Heart right ventricle (tissue), 16 donors: ENCODE measurements around the gene HELZ. TPM values are rescaled to one million over a fixed set of nuclear protein-coding genes. Genes with fewer than 3 reads are reported as not detected.

Experiments used
- ATAC-seq, 8 donors: fragments of 200-7000 bp; cut with Tn5 transposase; one replicate each; pipeline ENCODE4 v1.9.1; 2020; ENCODE audit warnings: mild to moderate bottlenecking in 8 of 8, moderate library complexity in 8 of 8, moderate number of reproducible peaks in 1 of 8
- DNase-seq, 2 donors: peaks; one replicate each; pipeline ENCODE4 v3.0.0-alpha.2; 2020
- H3K27ac ChIP-seq, 10 donors: fragments of 200-600 bp; sonication (generic) in 2 of 10; one replicate each; pipeline versions ENCODE4 v1.5.0 to v1.8.0; 2020 to 2022; ENCODE audit warnings: mild to moderate bottlenecking in 3 of 10
- H3K27me3 ChIP-seq, 7 donors: fragments of 200-600 bp; one replicate each; pipeline ENCODE4 v1.8.0; 2021 to 2022; ENCODE audit warnings: mild to moderate bottlenecking in 2 of 7
- H3K36me3 ChIP-seq, 9 donors: fragments of 200-600 bp; sonication (generic) in 1 of 9; one replicate each; pipeline versions ENCODE4 v1.5.0 to v1.8.0; 2020 to 2022; ENCODE audit warnings: mild to moderate bottlenecking in 2 of 9
- H3K4me1 ChIP-seq, 9 donors: fragments of 200-600 bp; sonication (generic) in 1 of 9; one replicate each; pipeline versions ENCODE4 v1.5.0 to v1.8.0; 2020 to 2022; ENCODE audit warnings: mild to moderate bottlenecking in 4 of 9
- H3K4me3 ChIP-seq, 10 donors: fragments of 200-600 bp; sonication (generic) in 2 of 10; one replicate each; pipeline versions ENCODE4 v1.5.0 to v1.8.0; 2020 to 2022; ENCODE audit warnings: mild to moderate bottlenecking in 7 of 10, moderate library complexity in 2 of 10
- H3K9me3 ChIP-seq, 11 donors: fragments of 200-600 bp in 10 of 11; sonication (generic) in 2 of 11; one replicate each; pipeline versions ENCODE4 v1.5.0 to v1.8.0; 2013 to 2022; ENCODE audit warnings: mild to moderate bottlenecking in 2 of 11, control low read depth in 1 of 11, moderate library complexity in 1 of 11
- CTCF ChIP-seq, 9 donors: fragments of 200-600 bp; sonication (generic) in 2 of 9; IDR thresholded peaks; one replicate each; pipeline versions ENCODE4 v1.5.0 to v1.8.0; 2021 to 2022; ENCODE audit warnings: antibody characterized with exemption in 9 of 9, mild to moderate bottlenecking in 5 of 9, moderate library complexity in 1 of 9
- WGBS, 2 donors: extraction: QIAGEN DNeasy Blood & Tissue Kit; methylation state at CpG; one replicate each; pipeline ENCODE4 v1.1.7; 2013; ENCODE audit warnings: inconsistent platforms in 1 of 2; 5-methylcytosine and 5-hydroxymethylcytosine counted together
- intact Hi-C, 10 donors: fragments of 100-400 bp; cut with DNase I; formaldehyde crosslinking; loops; one replicate each; pipeline versions ENCODE4 v1.11.1 to v1.14.2; 2022
- polyA plus RNA-seq, 2 donors: library from polyadenylated mRNA; stranded (reverse); fragments of 200-250 nt; gene quantifications; one replicate each; pipeline ENCODE4 v1.2.3, GENCODE V29; 2013
- total RNA-seq, 10 donors: library from RNA; stranded (reverse); fragmentation: NEBNext Ultra II Directional in 3 of 10; extraction: Animal tissue kit (Norgen Biotek cat#: 25700) in 3 of 10; gene quantifications; one replicate each; pipeline versions ENCODE4 v1.2.1 to v1.2.4, GENCODE V29; 2021 to 2023
- donor health status: Arrhythmogenic right ventricular cardiomyopathy.
- donor health status: ischemic (EF 13 %, LVEDD 7.1; RV severe dilation, severe dysfunction).
- donor health status: healthy with polysubstance abuse.
- donor health status: DM: no; HTN: yes; CAD: no.
- donor health status: DM: no; HTN: no; CAD: no.
- donor health status: ischemic (EF 25% LVEDD 6.9; RV normal size, moderate dysfunction).
- donor health status: ischemic (EF 25% LVEDD 5.7; RV mildly dilated, moderate dysfunction).
- donor health status: healthy.
- donor health status: DM: yes; HTN: yes; CAD: no.
- donor health status: Ischemic cardiomyopathy.
- donor health status: ischemic (EF 35%, LVEDD 5.7; RV mildly dilated, moderate dysfunction).
- donor health status: nonischemic (EF 11% LVEDD 7.7; RV severe dilation, severe dysfunction).
- donor health status: DM: yes; HTN: yes; CAD: no.
- donor health status: PGD.
- donor health status: ischemic (EF 29% LVEDD 5.4; RV normal size, mild dysfunction).
- donor health status: nonischemic (EF 23%, LVEDD 6.1; RV moderate dilation, normal function).

Gene HELZ
- total and polyA plus RNA-seq, 12 donors: 2.4 to 50.3 (median 40.6) TPM

DNA sequence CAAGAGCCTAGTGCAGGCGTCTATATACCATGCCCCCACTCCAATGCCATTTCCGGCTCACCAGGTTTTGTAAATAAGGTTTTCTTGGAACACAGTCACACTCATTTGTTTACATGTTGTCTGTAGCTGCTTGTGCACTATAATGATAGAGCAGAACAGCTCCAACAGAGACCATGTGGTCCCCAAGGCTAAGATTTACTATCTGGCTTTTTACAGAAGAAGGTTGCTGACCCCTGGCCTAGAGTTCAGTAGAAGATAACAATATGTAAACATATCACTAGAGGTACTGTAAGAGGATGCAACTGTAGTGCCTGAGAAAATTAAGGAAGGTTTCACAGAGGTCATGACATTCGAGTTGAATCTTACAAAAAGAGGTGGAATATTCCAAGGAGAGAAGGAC lies 134.4 kb downstream of the HELZ start:
- TF ChIP-seq CTCF (IDR thresholded peaks at IDR 0.05): no peak
- ATAC-seq: no peak
- 86 to 88% methylated on average over 3 of the region's 3 CpGs for WGBS, 2 donors
- Histone ChIP-seq H3K27me3 (no peaks in the 10 kb centered on the region), H3K4me3 (no peak overlapping the region), H3K4me1 (peaks cover 0 to 20% (median 7%) of the 10 kb centered on the region in 9 donors), H3K9me3 (peaks cover 0 to 7% (median 3%) of the 10 kb centered on the region in 11 donors), H3K27ac (no peak overlapping the region), H3K36me3 (peaks cover 0 to 100% (median 58%) of the 10 kb centered on the region in 9 donors)
- intact Hi-C loops: no loop called here
- no peak for DNase-seq

GRCh38 chr17:67109111-67109510 lies 135.9 kb downstream of the HELZ start:
- no peaks in the 10 kb centered on the region for H3K9me3 ChIP-seq
- intact Hi-C loops: loop anchor here in 1 of 10 donors (10.0 kb wide), 1 partner anchor 134 kb away; no protein-coding TSS in a partner anchor
- no peak for DNase-seq
- WGBS, 2 donors: 79 to 84% methylated on average over 5 of the region's 5 CpGs
- H3K27ac ChIP-seq: no peak overlapping the region
- H3K4me1 ChIP-seq: peaks cover 0 to 32% (median 12%) of the 10 kb centered on the region in 9 donors
- H3K27me3 ChIP-seq: no peaks in the 10 kb centered on the region
- TF ChIP-seq CTCF (IDR thresholded peaks at IDR 0.05): no peak
- H3K4me3 ChIP-seq: no peak overlapping the region
- peaks cover 0 to 99% (median 62%) of the 10 kb centered on the region in 9 donors for H3K36me3 ChIP-seq
- no peak for ATAC-seq

DNA sequence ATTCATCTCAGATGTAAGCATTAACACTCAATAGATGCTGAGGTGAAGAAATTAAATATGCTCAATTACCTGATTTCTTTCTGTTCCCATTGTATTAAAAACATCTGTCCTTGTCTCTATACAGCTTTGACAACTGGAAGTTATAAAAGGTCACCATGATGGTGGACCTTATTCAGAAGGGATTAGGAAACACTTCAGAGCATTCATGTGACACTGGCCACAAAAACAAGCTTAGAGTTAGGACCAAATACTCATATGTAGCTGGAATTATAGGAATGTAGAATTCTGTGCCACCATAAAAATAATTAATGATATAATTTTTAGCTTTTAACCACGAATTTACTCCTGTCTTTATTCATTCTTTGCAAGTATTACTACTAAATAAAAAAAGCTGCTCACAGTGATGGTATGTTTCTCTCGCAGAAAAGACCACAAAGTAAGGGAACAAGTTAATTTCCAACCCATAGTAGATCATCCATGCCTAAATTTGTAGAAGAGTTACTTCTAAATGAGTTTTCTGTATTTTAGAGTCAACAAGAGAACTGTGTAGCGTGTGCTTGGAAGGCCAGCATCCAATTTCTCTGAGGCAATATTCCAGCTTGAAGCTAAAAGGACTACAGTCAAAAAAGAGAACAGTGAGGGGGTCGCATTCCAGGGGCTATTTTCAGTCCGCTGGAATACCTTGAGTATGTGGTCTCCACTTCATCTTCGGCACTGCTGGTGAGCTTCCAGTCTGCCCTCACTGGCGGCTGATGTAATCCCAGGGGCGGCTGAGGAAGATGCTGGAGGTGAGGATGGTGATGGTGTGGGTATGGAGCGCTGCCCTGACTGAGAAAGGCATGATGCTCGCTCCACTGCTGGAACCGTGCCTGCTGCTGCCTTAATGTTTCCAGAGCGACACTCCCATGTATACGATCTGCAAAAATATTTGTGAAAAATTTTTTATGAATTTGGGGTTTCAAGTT lies 136.9 kb downstream of the HELZ start:
- Histone ChIP-seq H3K4me3 (no peak overlapping the region), H3K27me3 (no peaks in the 10 kb centered on the region), H3K36me3 (peaks cover 0 to 96% (median 52%) of the 10 kb centered on the region in 9 donors), H3K27ac (no peak overlapping the region), H3K4me1 (peaks cover 0 to 34% (median 14%) of the 10 kb centered on the region in 9 donors), H3K9me3 (no peaks in the 10 kb centered on the region)
- WGBS, 2 donors: 82 to 88% methylated on average over 13 of the region's 13 CpGs
- intact Hi-C loops: loop anchor here in 1 of 10 donors (10.0 kb wide), 1 partner anchor 133 kb away; no protein-coding TSS in a partner anchor
- no peak for TF ChIP-seq CTCF (IDR thresholded peaks at IDR 0.05)
- ATAC-seq: no peak
- DNase-seq: no peak

DNA sequence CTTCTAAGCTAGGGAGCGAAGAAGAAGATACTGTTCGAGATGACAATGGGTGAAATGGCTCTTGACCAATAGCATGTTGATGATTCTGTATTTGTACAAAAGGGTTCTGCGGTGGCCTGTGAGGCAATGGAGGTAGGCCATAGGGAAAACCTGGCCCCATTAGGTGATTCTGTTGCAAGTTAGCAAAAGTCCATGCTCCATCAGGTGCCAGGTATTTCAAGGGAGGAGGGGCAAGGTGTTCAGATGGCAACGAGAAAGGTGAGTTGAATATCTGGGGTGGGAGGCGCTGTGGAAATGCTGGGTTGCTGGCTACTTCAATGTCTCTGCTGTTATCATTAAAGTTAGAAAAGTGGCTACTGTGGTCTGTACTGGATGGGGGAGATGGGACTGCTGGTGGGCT lies 137.8 kb downstream of the HELZ start:
- 97 to 98% methylated on average over 5 of the region's 5 CpGs for WGBS, 2 donors
- Histone ChIP-seq H3K27ac (no peak overlapping the region), H3K36me3 (peaks cover 0 to 87% (median 44%) of the 10 kb centered on the region in 9 donors), H3K27me3 (no peaks in the 10 kb centered on the region), H3K4me3 (no peak overlapping the region), H3K9me3 (no peaks in the 10 kb centered on the region), H3K4me1 (peaks cover 0 to 35% (median 17%) of the 10 kb centered on the region in 9 donors)
- ATAC-seq: no peak
- no peak for DNase-seq
- TF ChIP-seq CTCF (IDR thresholded peaks at IDR 0.05): no peak
- intact Hi-C loops: loop anchor here in 1 of 10 donors (10.0 kb wide), 1 partner anchor 132 kb away; no protein-coding TSS in a partner anchor
